IPS-18c (cell line): Measurements from ENCODE around the gene SRGAP1.

Source experiments
- H3K4me3 ChIP-seq: 2 replicates; pipeline ENCODE4 v1.7.0; 2013; ENCODE audit warnings: low read depth, mild to moderate bottlenecking, low read length, moderate library complexity; ENCODE audit not compliant: insufficient read depth
- H3K9me3 ChIP-seq: one replicate; pipeline ENCODE4 v1.6.1; 2013; ENCODE audit warnings: mild to moderate bottlenecking, low read length, moderate library complexity; ENCODE audit not compliant: control insufficient read depth, insufficient read depth

SRGAP1 gene

GRCh38 chr12:63961543-63961942 lies 117.0 kb downstream of the SRGAP1 start:
- no peaks in the 10 kb centered on the region for H3K9me3 ChIP-seq

GRCh38 chr12:63963868-63964267 lies 119.4 kb downstream of the SRGAP1 start:
- no peaks in the 10 kb centered on the region for H3K9me3 ChIP-seq
- no peak overlapping the region for H3K4me3 ChIP-seq

More at GRCh38 chr12:63961543-63961942, 117.0 kb downstream of the SRGAP1 start:
- H3K4me3 ChIP-seq: no peak overlapping the region

GRCh38 chr12:63964301-63964700 lies 119.8 kb downstream of the SRGAP1 start:
- no peak overlapping the region for H3K4me3 ChIP-seq
- no peaks in the 10 kb centered on the region for H3K9me3 ChIP-seq

GRCh38 chr12:63965936-63966605 lies 121.6 kb downstream of the SRGAP1 start:
- no peaks in the 10 kb centered on the region for H3K9me3 ChIP-seq
- H3K4me3 ChIP-seq: no peak overlapping the region

GRCh38 chr12:63966606-63966975 lies 122.1 kb downstream of the SRGAP1 start:
- Histone ChIP-seq H3K4me3 (no peak overlapping the region), H3K9me3 (no peaks in the 10 kb centered on the region)

GRCh38 chr12:63967358-63968145 lies 123.1 kb downstream of the SRGAP1 start:
- H3K9me3 ChIP-seq: no peaks in the 10 kb centered on the region
- no peak overlapping the region for H3K4me3 ChIP-seq

GRCh38 chr12:63968673-63969072 lies 124.2 kb downstream of the SRGAP1 start:
- Histone ChIP-seq H3K9me3 (no peaks in the 10 kb centered on the region), H3K4me3 (no peak overlapping the region)

- H3K4me3 ChIP-seq: no peak overlapping the region
- no peaks in the 10 kb centered on the region for H3K9me3 ChIP-seq
Measured at GRCh38 chr12:63976902-63977395, 132.4 kb downstream of the SRGAP1 start.

- Histone ChIP-seq H3K4me3 (no peak overlapping the region), H3K9me3 (no peaks in the 10 kb centered on the region)
Measured at GRCh38 chr12:63977441-63977840, 132.9 kb downstream of the SRGAP1 start.

- no peaks in the 10 kb centered on the region for H3K9me3 ChIP-seq
- no peak overlapping the region for H3K4me3 ChIP-seq
Measured at GRCh38 chr12:63978519-63978918, 134.0 kb downstream of the SRGAP1 start.

- H3K4me3 ChIP-seq: no peak overlapping the region
Measured at GRCh38 chr12:63980211-63980610, 135.7 kb downstream of the SRGAP1 start.

GRCh38 chr12:63981343-63981742 lies 136.8 kb downstream of the SRGAP1 start:
- H3K9me3 ChIP-seq: no peaks in the 10 kb centered on the region
- no peak overlapping the region for H3K4me3 ChIP-seq

More at GRCh38 chr12:63980211-63980610, 135.7 kb downstream of the SRGAP1 start:
- H3K9me3 ChIP-seq: no peaks in the 10 kb centered on the region

- Histone ChIP-seq H3K9me3 (no peaks in the 10 kb centered on the region), H3K4me3 (no peak overlapping the region)
Measured at GRCh38 chr12:63982604-63983295, 138.2 kb downstream of the SRGAP1 start.

- no peaks in the 10 kb centered on the region for H3K9me3 ChIP-seq
Measured at GRCh38 chr12:63985456-63985855, 141.0 kb downstream of the SRGAP1 start.

GRCh38 chr12:63985945-63986344 lies 141.4 kb downstream of the SRGAP1 start:
- Histone ChIP-seq H3K9me3 (no peaks in the 10 kb centered on the region), H3K4me3 (no peak overlapping the region)

More at GRCh38 chr12:63985456-63985855, 141.0 kb downstream of the SRGAP1 start:
- H3K4me3 ChIP-seq: no peak overlapping the region

GRCh38 chr12:63989301-63989845 lies 144.9 kb downstream of the SRGAP1 start:
- Histone ChIP-seq H3K4me3 (no peak overlapping the region), H3K9me3 (no peaks in the 10 kb centered on the region)

- Histone ChIP-seq H3K9me3 (no peaks in the 10 kb centered on the region), H3K4me3 (no peak overlapping the region)
Measured at GRCh38 chr12:63990828-63991547, 146.5 kb downstream of the SRGAP1 start.
